HFFc6 (cell line): ENCODE data around the gene DPP6. TPM values are rescaled to one million over a fixed set of nuclear protein-coding genes. Genes with fewer than 3 reads are reported as not detected.

Source experiments
- DNase-seq: peaks from one replicate; pipeline ENCODE4 v3.0.0-alpha.2; 2018
- H3K27ac Mint-ChIP-seq: 2 replicates; pipeline ENCODE4 v1.8.0; 2020; ENCODE audit warnings: mild to moderate bottlenecking, mixed read lengths
- H3K27me3 Mint-ChIP-seq: 2 replicates; pipeline ENCODE4 v1.8.0; 2021; ENCODE audit warnings: mild to moderate bottlenecking, moderate library complexity, mixed read lengths; ENCODE audit not compliant: insufficient read depth
- H3K36me3 Mint-ChIP-seq: 2 replicates; pipeline ENCODE4 v1.8.0; 2021; ENCODE audit warnings: low read depth, mixed read lengths
- H3K4me1 Mint-ChIP-seq: 2 replicates; pipeline ENCODE4 v1.8.0; 2020; ENCODE audit warnings: low read depth, mixed read lengths
- H3K4me3 Mint-ChIP-seq: 2 replicates; pipeline ENCODE4 v1.8.0; 2020; ENCODE audit warnings: mild to moderate bottlenecking, moderate library complexity, mixed read lengths
- H3K9me3 Mint-ChIP-seq: 2 replicates; pipeline ENCODE4 v1.8.0; 2020; ENCODE audit warnings: mild to moderate bottlenecking, mixed read lengths
- CTCF ChIP-seq: fragments of 200-600 bp; sonication (generic); IDR thresholded peaks from 2 replicates; pipeline ENCODE4 v1.5.0; 2021; ENCODE audit warnings: antibody characterized with exemption, mild to moderate bottlenecking
- total RNA-seq, 6 experiments: library from RNA; stranded (reverse); fragmentation: NEBNext Ultra II Directional; extraction: Animal tissue kit (Norgen Biotek cat#: 25700); gene quantifications; 2 replicates in 1 of 6; 3 replicates in 5 of 6; pipeline ENCODE4 v1.2.3, GENCODE V29; 2021

The DPP6 gene
- total RNA-seq, 6 experiments from 2014 or later, result not detected

- H3K4me3 Mint-ChIP-seq, result no peak overlapping the region
- no peak for TF ChIP-seq CTCF
- no peaks in the 10 kb centered on the region for H3K4me1 Mint-ChIP-seq
- H3K27ac Mint-ChIP-seq, result no peak overlapping the region
- H3K27me3 Mint-ChIP-seq, result no peaks in the 10 kb centered on the region
- peaks cover 73% of the 10 kb centered on the region for H3K9me3 Mint-ChIP-seq
- DNase-seq, result no peak
- peaks cover 11% of the 10 kb centered on the region for H3K36me3 Mint-ChIP-seq
Measured at GRCh38 chr7:154385214-154385613, 333.0 kb downstream of the DPP6 start.

- Mint-ChIP-seq H3K4me1 (no peaks in the 10 kb centered on the region), H3K9me3 (peaks cover 72% of the 10 kb centered on the region), H3K27me3 (no peaks in the 10 kb centered on the region), H3K27ac (no peak overlapping the region), H3K36me3 (peaks cover 14% of the 10 kb centered on the region), H3K4me3 (no peak overlapping the region)
- DNase-seq, result no peak
- no peak for TF ChIP-seq CTCF
Measured at GRCh38 chr7:154387252-154387651, 335.1 kb downstream of the DPP6 start.

GRCh38 chr7:154388412-154388811, 336.2 kb downstream of the DPP6 start:
- no peak for DNase-seq
- H3K4me3 Mint-ChIP-seq, result no peak overlapping the region
- H3K4me1 Mint-ChIP-seq, result no peaks in the 10 kb centered on the region
- no peak overlapping the region for H3K27ac Mint-ChIP-seq
- TF ChIP-seq CTCF, result no peak
- peaks cover 73% of the 10 kb centered on the region for H3K9me3 Mint-ChIP-seq
- H3K36me3 Mint-ChIP-seq, result peaks cover 14% of the 10 kb centered on the region
- no peaks in the 10 kb centered on the region for H3K27me3 Mint-ChIP-seq

GRCh38 chr7:154388999-154389398, 336.8 kb downstream of the DPP6 start:
- H3K9me3 Mint-ChIP-seq, result peaks cover 70% of the 10 kb centered on the region
- no peak overlapping the region for H3K27ac Mint-ChIP-seq
- H3K27me3 Mint-ChIP-seq, result no peaks in the 10 kb centered on the region
- H3K36me3 Mint-ChIP-seq, result peaks cover 12% of the 10 kb centered on the region
- no peak for TF ChIP-seq CTCF
- no peaks in the 10 kb centered on the region for H3K4me1 Mint-ChIP-seq
- DNase-seq, result no peak
- no peak overlapping the region for H3K4me3 Mint-ChIP-seq

- H3K9me3 Mint-ChIP-seq, result peaks cover 68% of the 10 kb centered on the region
- H3K4me1 Mint-ChIP-seq, result no peaks in the 10 kb centered on the region
Measured at GRCh38 chr7:154390961-154391360, 338.8 kb downstream of the DPP6 start.

More at GRCh38 chr7:154390961-154391360, 338.8 kb downstream of the DPP6 start:
- no peak for DNase-seq
- peaks cover 6% of the 10 kb centered on the region; the same call in 1 of the 2 replicates for H3K36me3 Mint-ChIP-seq
- no peaks in the 10 kb centered on the region for H3K27me3 Mint-ChIP-seq
- H3K27ac Mint-ChIP-seq, result no peak overlapping the region
- TF ChIP-seq CTCF, result no peak
- no peak overlapping the region for H3K4me3 Mint-ChIP-seq
